Stimulated activated naive CD8-positive, alpha-beta T cell treated with anti-CD3 and anti-CD28 coated beads, Interleukin-15, Interleukin-2, amounts not matched to agents 100 ng/mL and 50 ng/mL, for 24 hours (primary cell): ENCODE measurements around the gene RIPOR3.
"Not testable (repeated sequence)": the region's sequence is repeated elsewhere in the genome, so short reads cannot be mapped to it uniquely, and the experiment has no call there.

ENCODE experiments used
- H3K27ac Mint-ChIP-seq: one replicate; pipeline ENCODE4 v1.8.0; 2021; ENCODE audit warnings: mild to moderate bottlenecking, mixed read lengths
- H3K27me3 Mint-ChIP-seq: one replicate; pipeline ENCODE4 v1.8.0; 2021; ENCODE audit warnings: mixed read lengths
- H3K36me3 Mint-ChIP-seq: one replicate; pipeline ENCODE4 v1.8.0; 2021; ENCODE audit warnings: low read depth, mixed read lengths
- H3K4me1 Mint-ChIP-seq: one replicate; pipeline ENCODE4 v1.8.0; 2021; ENCODE audit warnings: low read depth, mixed read lengths
- H3K4me3 Mint-ChIP-seq: one replicate; pipeline ENCODE4 v1.8.0; 2021; ENCODE audit warnings: mild to moderate bottlenecking, mixed read lengths
- H3K9me3 Mint-ChIP-seq: one replicate; pipeline ENCODE4 v1.8.0; 2021; ENCODE audit warnings: mixed read lengths

The RIPOR3 gene

DNA sequence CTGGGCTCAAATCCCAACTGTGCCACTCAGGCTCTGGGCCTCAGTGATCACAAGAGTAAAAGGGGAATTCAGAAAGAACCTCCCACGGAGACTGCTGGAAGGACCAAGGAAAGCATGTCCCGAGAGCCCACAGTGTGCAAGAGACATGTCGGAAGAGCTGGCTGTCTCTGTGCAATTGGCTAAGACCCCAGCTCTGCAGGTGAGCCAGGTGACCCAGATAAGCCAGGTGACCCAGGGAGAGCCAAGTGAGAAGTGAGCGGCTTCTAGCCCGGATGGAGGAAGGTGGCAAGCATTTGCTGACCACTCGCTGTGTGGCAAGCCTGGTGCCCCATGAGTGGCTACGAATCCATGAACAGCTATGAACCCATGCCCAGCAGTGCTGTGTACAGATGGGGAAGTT, 59.1 kb downstream of the RIPOR3 start:
- Mint-ChIP-seq H3K4me3 (no peak overlapping the region), H3K27me3 (no peaks in the 10 kb centered on the region), H3K36me3 (no peaks in the 10 kb centered on the region), H3K4me1 (no peaks in the 10 kb centered on the region), H3K27ac (no peak overlapping the region), H3K9me3 (no peaks in the 10 kb centered on the region)

DNA sequence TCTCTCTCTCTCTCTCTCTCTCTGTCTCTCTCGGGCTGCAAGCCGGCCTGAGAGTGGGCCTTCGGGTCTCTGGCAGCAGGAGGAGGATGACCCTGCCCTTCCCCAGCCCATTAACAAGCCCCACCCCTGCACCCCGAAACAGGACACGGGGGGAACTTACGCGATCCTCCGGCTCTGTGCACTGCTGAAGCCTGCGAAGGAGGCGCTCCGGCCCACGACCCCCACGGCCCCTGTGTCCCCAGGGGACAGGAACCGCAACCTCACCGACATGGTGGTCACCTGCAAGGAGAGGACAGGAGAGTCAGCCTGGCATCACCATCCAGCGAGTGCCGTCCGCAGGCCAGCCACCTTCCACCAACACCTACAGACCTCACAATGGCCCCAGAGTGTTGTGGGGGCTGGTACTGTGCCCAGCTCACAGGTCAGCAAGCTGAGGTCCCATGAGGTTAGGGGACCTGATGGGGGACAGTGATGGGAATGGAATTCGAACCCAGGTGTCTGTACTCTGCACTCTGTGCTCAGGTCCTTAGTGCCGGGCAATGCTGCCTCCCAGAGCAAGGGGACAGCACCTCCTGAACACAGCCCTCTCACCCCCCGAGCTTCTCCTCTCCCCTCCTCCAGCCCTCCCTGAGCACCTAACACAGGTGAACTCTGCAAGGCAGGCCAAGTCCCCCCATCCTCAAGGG, 60.6 kb downstream of the RIPOR3 start:
- H3K9me3 Mint-ChIP-seq, result no peaks in the 10 kb centered on the region
- no peaks in the 10 kb centered on the region for H3K4me1 Mint-ChIP-seq
- H3K27ac Mint-ChIP-seq, result no peak overlapping the region
- no peaks in the 10 kb centered on the region for H3K27me3 Mint-ChIP-seq
- no peaks in the 10 kb centered on the region for H3K36me3 Mint-ChIP-seq
- no peak overlapping the region for H3K4me3 Mint-ChIP-seq

DNA sequence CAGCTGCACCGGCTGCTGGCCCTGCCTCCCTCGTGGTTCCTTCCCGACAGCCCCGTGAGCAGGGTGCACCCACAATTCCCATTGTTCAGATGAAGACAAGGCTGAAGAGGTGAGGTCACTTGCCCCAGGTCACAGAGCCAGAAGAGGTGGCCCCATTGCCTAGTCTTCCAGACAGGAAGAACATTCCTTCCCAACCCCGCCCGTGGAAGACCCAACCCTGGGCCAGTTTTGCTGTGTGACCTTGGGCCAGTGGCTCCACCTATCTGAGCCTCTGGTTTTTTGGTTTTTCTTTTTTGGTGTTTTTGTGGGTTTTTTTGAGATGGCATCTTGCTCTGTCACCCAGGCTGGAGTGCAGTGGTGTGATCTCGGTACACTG, 61.7 kb downstream of the RIPOR3 start:
- no peaks in the 10 kb centered on the region for H3K27me3 Mint-ChIP-seq
- no peaks in the 10 kb centered on the region for H3K4me1 Mint-ChIP-seq
- H3K4me3 Mint-ChIP-seq, result no peak overlapping the region
- no peaks in the 10 kb centered on the region for H3K36me3 Mint-ChIP-seq
- H3K9me3 Mint-ChIP-seq, result no peaks in the 10 kb centered on the region
- H3K27ac Mint-ChIP-seq, result no peak overlapping the region

DNA sequence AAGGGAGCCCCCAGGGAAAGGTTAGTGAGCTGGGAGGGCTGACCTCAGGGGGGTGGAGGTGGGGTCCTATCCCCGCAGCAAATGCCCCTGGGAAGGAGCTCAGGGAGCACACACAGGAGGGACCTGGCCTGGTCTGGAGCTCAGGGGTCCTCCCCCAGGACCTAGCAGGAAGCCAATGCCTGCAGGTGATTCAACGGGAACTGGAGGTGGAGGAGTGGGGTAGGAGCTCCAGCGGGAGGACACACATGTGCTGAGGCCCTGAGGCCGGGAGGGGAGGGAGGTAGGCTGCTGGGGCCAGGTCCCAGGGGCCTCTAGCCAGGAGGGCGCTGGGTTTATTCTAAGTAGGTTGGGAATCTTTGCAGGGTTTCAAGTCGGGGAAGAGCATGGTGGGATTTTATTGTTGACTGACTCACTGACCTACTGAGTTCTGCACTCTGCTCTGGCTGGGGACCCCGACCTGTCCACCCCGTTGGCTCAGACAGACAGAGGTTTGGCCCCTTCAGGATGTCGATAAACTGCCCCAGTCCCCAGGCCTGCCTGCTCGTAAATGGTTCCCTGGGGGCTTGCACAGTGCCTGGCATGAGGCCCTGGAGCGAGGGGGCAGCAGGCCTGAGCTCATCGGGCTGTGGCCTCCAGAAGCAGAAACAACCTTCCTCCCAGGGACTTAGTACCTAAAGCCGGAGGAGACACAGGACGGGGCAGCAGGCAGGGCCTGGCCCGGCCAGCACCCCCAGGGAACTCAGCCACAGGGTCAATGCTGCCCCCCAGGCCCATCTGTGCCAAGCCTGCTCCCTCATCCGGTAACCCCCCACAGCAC, 62.3 kb downstream of the RIPOR3 start:
- Mint-ChIP-seq H3K9me3 (no peaks in the 10 kb centered on the region), H3K27ac (no peak overlapping the region), H3K4me3 (no peak overlapping the region), H3K4me1 (no peaks in the 10 kb centered on the region), H3K27me3 (no peaks in the 10 kb centered on the region), H3K36me3 (no peaks in the 10 kb centered on the region)

DNA sequence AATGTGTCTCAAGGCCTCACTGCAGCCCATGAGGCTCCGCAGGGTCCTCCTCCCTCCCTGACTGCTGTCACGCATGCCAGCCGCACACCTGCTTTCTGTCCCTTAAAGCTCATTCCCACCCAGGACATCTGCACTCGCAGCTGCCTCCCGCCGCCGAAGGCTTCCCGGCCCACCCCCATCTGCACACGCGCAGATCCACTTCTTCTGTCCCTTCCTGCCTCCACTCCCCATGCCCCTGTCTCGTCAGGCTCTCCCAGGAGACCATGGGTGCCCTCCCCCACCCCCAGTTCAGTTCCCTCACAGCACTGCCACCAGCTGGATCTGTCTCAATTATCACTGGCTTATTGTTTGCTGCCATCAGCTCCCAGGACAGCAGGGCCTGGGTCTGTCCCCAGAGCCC, 63.0 kb downstream of the RIPOR3 start:
- Mint-ChIP-seq H3K4me1 (no peaks in the 10 kb centered on the region), H3K27ac (no peak overlapping the region), H3K36me3 (no peaks in the 10 kb centered on the region), H3K9me3 (no peaks in the 10 kb centered on the region), H3K4me3 (no peak overlapping the region), H3K27me3 (no peaks in the 10 kb centered on the region)

DNA sequence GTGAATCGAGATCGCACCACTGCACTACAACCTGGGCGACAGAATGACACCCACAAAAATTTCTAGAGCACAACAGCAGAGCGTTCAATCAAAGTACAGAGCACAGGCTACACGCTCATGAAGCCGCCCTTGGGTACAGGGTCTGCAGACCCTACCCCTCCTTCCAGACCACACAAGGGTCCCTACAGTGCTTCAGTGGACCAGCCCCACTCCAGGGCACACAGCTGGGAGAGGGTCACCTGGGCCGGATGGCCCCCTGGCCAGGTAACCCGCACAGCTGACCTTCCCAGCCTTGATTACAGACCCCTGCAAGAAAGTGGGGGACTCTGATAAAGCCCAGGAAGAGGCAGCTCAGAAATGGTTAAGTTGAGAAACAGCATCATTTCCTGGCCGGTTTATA, 63.6 kb downstream of the RIPOR3 start:
- H3K36me3 Mint-ChIP-seq, result no peaks in the 10 kb centered on the region
- H3K27me3 Mint-ChIP-seq, result no peaks in the 10 kb centered on the region
- no peaks in the 10 kb centered on the region for H3K4me1 Mint-ChIP-seq
- no peak overlapping the region for H3K4me3 Mint-ChIP-seq
- no peak overlapping the region for H3K27ac Mint-ChIP-seq
- H3K9me3 Mint-ChIP-seq, result no peaks in the 10 kb centered on the region

DNA sequence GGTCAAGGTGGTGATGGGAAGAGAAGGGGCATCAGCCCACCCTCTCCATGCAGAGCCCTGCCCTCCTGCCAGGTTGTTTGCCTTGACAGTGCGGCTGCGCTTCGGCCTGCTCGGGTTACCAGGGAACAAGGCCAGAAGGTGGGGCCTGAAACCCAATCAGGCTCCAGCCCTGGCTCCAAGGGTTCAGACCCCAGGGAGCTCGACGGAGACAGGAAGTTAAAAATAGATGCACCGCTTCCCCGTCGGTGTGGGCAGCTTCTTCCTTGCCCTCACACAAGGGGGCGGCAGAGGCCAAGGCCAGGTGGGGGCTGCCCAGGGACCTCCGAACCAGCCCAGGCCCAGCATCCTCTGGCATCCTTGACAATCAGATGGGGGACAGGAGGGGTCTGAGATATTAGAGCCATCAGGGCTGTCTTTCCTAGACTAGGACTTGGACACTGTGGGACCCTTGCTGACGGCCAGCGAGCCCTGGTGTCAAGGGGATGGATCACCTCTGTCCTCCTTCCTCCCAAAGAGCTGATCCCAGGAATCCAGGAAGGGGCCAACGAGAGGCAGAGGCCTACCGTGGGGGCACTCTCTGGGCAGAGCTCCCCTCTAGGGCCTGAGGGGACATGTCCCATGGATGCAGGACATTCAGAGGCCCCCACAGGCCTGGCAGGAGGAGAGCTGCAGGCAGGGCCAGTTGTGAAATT, 65.2 kb downstream of the RIPOR3 start:
- Mint-ChIP-seq H3K4me1 (no peaks in the 10 kb centered on the region), H3K27me3 (no peaks in the 10 kb centered on the region), H3K4me3 (no peak overlapping the region), H3K9me3 (no peaks in the 10 kb centered on the region), H3K27ac (no peak overlapping the region), H3K36me3 (no peaks in the 10 kb centered on the region)

DNA sequence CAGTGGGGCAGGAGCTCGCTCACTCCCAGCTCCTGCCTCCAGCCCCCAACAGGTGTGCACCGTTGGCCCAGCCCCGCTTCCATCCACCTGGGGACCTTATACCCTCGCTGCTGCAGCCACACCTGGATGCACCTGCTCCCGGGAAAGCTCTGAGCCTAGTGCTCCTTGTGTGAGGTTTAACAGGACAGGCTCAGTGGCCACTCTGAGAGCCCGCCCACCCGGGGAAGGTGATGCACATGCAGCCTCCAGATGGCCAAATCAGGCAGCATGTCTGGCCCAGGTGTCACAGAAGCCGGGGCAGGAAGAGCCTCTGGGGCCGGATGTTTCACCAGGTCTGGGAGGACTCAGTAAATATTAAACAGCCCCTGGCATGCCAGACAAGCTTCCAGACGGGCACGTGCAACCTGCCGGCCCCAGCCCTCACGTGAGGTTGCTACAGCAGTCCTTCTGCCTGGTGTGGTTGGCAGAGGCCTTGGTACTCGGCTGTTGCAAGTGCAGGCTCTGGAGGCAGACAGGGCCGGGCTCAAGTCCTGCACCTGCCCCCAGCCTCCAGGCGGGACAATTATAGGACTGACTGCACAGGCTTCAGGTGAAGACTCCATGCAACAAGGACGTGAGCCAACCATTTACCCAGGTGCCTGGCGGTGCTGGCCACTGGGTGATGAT, 66.9 kb downstream of the RIPOR3 start:
- Mint-ChIP-seq H3K4me3 (no peak overlapping the region), H3K27me3 (no peaks in the 10 kb centered on the region), H3K36me3 (no peaks in the 10 kb centered on the region), H3K9me3 (no peaks in the 10 kb centered on the region), H3K27ac (no peak overlapping the region), H3K4me1 (no peaks in the 10 kb centered on the region)

DNA sequence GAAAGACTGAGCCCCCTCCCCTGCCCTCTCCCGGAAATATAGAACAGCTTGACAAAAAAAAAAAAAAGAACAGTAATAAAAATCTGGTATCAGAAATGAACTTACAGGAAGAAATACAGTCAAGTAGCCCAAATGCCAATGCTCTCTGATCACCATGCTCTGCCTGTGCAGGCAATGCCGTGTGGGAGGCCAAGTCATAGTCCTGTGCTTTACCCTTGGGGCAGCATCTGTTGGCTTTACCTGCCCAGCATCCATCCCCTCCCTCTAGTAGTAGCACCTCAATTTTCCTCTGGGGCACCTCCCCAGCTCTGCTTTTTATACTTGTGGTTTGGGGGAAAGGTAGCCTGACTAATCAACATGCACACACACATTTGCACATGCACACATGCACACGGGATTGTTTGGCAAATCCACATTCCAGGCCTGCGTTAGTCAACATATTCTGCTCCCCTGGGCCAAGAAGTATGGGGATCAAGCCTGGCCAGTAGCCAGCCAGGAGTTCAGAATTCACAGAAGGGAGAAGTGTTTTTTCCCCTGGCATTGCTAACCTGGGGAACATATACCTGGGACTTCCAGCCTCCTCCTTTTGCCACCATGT, 70.2 kb downstream of the RIPOR3 start:
- H3K4me3 Mint-ChIP-seq, result no peak overlapping the region
- no peaks in the 10 kb centered on the region for H3K9me3 Mint-ChIP-seq
- no peaks in the 10 kb centered on the region for H3K4me1 Mint-ChIP-seq
- H3K27me3 Mint-ChIP-seq, result no peaks in the 10 kb centered on the region
- no peak overlapping the region for H3K27ac Mint-ChIP-seq
- no peaks in the 10 kb centered on the region for H3K36me3 Mint-ChIP-seq

DNA sequence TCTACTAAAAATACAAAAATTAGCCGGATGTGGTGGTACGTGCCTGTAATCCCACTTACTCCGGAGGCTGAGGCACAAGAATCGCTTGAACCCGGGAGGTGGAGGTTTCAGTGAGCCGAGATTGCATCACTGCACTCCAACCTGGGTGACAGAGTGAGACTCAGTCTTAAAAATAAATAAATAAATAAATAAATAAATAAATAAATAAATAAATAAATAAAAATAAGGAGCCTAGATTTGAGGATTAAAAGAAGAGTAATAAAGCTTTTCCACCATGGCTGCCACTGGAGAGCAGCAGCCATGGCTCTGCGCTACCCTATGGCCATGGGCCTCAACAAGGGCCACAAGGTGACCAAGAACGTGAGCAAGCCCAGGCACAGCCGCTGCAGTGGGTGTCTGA, 70.9 kb downstream of the RIPOR3 start:
- H3K27ac Mint-ChIP-seq, H3K4me1 Mint-ChIP-seq, H3K27me3 Mint-ChIP-seq, H3K4me3 Mint-ChIP-seq, H3K9me3 Mint-ChIP-seq, H3K36me3 Mint-ChIP-seq: not testable (repeated sequence)

DNA sequence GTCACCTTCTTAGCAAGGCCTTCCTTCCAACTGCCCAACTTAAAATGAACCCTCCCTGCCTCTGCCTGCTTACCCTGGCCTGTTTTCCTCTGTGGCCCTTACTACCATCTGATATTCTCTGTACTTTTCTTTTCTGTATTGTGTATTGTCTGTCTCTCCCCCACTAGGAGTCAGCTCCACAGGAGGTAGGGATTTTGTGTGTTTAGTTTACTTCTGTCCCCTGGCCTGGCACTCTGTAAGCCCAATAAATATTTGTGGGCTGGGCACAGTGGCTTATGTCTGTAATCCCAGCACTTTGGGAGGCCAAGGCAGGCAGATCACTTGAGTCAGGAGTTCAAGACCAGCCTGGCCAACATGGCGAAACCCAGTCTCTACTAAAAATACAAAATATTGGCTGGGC, 72.8 kb downstream of the RIPOR3 start:
- no peaks in the 10 kb centered on the region for H3K4me1 Mint-ChIP-seq
- H3K36me3 Mint-ChIP-seq, result no peaks in the 10 kb centered on the region
- no peak overlapping the region for H3K27ac Mint-ChIP-seq
- no peak overlapping the region for H3K4me3 Mint-ChIP-seq
- H3K9me3 Mint-ChIP-seq, result no peaks in the 10 kb centered on the region
- H3K27me3 Mint-ChIP-seq, result no peaks in the 10 kb centered on the region

DNA sequence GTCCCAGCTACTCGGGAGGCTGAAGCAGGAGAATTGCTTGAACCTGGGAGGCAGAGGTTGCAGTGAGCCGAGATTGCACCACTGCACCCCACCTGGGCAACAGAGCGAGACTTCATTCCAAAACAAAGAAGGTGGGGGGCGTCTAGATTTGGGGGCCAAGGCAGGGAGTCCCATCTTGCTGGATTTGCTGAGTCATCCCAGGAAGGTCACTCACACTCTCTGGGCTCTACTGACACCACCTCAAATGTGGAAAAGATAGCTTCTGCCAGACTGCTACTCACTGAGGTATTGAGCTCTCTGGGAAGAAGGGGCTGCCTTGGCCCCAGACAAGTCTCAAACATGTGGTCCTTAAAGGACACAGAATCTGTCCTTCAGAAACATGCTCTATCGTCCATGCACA, 74.3 kb downstream of the RIPOR3 start:
- no peak overlapping the region for H3K4me3 Mint-ChIP-seq
- H3K27ac Mint-ChIP-seq, result no peak overlapping the region
- H3K27me3 Mint-ChIP-seq, result no peaks in the 10 kb centered on the region
- H3K4me1 Mint-ChIP-seq, result no peaks in the 10 kb centered on the region
- H3K36me3 Mint-ChIP-seq, result no peaks in the 10 kb centered on the region
- H3K9me3 Mint-ChIP-seq, result no peaks in the 10 kb centered on the region

DNA sequence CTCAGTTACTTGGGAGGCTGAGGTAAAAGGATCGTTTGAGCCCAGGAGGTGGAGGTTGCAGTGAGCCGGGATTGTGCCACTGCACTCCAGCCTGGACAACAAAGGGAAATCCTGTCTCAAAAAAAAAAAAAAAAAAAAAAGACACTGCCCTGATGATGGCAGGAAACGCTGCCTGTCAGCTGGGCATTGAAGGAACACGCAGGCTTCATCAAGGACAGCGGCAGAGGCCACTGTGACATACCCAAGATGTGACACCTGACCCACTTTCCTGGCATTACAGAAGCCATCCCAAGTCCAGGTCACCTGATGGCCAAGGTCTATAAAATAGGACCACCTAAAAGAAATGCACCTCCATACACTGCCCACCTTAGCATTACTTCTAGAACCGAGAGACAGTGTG, 75.9 kb downstream of the RIPOR3 start:
- H3K4me3 Mint-ChIP-seq, result no peak overlapping the region
- no peaks in the 10 kb centered on the region for H3K36me3 Mint-ChIP-seq
- no peaks in the 10 kb centered on the region for H3K9me3 Mint-ChIP-seq
- H3K27me3 Mint-ChIP-seq, result no peaks in the 10 kb centered on the region
- H3K27ac Mint-ChIP-seq, result no peak overlapping the region
- H3K4me1 Mint-ChIP-seq, result no peaks in the 10 kb centered on the region

DNA sequence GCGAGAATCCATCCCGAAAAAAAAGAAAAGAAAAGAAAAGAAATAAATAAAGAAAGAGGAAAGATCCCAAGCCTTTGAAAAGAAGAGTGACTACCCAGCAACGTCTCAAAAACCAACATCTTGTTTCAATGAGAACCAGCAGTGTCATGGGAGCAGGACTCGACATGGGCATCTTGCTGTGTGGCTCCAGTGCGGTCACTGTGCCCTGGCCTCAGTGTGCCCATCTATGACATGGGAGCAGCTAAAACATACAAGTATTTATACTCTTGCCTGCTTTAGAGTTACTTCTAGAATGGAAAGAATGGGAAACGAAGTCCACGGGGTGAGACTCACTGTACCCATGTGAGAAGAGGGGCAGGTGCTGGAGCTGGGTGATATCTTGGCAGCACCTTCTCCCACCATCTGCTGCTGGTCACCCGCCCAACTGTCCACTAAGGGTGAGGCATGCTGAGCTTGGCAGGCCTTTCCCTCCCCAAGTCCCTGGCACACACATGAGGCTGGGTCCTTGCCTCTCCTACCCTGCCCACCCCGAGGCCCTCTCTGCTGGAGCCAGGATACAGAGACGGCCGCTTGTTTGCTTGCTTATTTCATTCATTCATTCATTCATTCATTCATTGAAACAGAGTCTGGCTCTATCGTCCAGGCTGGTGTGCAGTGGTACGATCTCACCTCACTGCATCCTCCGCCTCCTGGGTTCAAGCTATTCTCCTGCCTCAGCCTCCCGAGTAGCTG, 77.7 kb downstream of the RIPOR3 start:
- Mint-ChIP-seq H3K4me3 (no peak overlapping the region), H3K36me3 (no peaks in the 10 kb centered on the region), H3K27ac (no peak overlapping the region), H3K4me1 (no peaks in the 10 kb centered on the region), H3K27me3 (peaks cover 3% of the 10 kb centered on the region), H3K9me3 (no peaks in the 10 kb centered on the region)
